NCI-H146 treated with DMSO at 0.1 percent for 48 hours (cell line): ENCODE data around the gene CHRNE.

Source experiments
- DNase-seq: peaks from one replicate; lab custom pipeline; 2025; ENCODE audit not compliant: unreplicated experiment; lab: John Stamatoyannopoulos, UW

Gene CHRNE

DNA sequence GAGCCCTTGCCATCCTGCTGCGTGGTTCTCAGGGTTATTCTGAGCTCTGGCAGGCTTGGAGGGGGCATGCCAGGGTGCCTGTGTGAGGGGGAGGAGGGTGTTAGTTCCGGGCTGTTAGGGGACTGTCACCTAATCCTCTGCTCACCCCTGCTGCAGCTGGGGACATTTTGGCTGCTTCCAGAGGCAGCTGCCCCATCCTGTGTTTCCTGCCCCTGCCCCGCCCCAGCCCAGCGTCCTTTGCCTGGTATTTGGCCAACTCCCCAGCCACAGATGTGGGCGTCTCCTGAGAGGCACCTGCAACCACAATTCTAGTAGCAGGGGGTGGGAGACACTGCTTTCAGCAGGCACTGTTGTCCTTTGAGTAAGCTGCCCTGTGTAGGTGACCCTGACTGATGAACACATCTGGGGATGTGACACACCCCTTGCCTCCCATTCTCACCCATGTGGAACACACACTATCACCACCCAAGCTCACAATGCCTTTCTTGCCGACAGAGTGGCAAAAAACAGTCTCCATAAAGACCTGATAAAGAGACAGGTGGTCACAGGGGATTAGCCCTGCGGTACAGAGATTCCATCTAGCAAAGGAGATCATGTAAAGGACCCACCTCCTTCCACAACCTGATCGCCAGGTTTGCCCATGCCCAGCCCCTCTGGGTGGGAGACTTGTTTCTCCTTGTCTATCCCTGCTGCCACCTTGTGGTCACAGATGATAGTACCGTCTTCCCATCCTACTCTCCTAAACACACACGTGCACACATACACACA, at the start of gene CHRNE:
Gene CHRNE (minus strand): TSS at position 48 of the 768 bp plus-strand sequence. CDS start 35 bp downstream, at position 13.
- peak; percentile 43 for DNase-seq

DNA sequence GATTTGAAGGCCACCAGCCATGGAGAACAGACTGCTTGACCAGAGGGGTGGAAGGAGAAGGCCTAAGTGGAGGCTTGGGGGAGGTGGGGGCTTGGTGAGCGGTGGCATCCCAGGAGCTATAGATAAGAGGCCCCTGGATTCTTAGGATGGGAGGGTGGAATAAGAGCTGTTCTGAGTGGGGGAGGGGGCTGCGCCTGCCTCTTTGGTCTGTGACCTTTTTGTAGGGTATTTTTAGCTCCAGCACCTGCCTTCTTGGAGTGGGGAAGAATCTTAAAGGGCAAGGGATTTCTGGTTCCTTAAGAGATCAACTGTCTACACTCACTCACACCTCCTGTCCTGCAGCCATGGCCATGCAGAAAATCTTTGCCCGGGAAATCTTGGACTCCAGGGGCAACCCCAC, 48.6 kb upstream of the CHRNE start:
- no peak for DNase-seq

DNA sequence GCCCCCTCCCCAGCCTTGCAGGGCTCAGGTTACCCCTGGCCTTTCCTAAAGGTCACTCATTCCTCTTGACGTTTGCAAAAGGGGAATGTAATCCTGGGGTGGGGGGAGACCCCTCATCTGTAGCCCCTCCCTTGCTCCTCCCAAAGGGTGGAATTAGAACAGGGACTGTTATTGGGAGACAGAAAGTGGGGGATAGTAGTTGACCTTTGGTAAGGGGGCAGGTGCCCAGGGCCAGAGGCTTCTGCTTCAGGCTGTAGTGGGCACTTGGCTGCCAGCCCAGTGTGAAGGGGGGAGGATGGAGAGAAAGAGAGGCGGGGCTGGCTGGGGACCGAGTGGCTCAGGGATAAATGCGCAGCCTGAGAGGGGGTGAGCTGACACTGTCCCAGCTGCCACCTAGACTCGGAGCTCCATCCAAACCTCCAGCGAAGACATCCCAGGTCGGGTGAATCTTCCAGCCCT, 47.9 kb upstream of the CHRNE start, which contains the start of gene ENO3:
Gene ENO3 (plus strand): TSS at position 374 of the 459 bp plus-strand sequence. CDS start 711 bp downstream, outside the sequence.
- no peak for DNase-seq

DNA sequence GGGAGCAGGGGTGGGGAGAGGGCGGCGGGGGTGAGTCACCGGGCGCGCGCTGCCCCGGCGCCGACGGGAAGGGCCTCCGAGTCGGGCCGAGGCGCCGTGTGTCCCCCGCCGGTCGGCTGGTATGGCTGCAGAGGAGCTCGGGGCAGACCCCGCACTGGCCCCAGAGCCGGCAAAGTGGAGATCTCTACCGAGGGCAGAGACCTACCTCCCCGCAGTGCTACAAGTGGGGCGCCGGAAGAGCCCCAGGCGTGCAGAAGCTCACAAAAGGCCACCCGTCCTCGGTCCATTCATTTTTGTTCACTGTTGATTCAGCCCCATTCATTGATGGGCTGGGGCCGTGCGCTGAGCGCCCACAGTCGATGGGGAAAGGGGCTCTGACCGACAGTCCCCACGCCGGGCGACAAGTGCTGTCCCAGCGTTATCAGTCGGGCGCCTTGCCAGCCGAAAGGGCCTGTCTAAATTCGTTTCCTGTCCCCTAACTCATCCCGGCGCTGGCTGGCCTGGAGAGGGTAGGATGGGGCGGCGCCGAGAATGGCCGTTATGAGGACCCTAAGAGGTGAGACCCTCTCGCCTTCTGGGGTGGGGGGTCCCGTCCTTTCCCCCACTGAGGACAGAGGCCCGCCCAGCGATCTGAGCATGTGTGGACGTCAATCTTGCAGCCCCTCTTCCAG, 47.3 kb upstream of the CHRNE start:
- DNase-seq: peak; percentile 55

DNA sequence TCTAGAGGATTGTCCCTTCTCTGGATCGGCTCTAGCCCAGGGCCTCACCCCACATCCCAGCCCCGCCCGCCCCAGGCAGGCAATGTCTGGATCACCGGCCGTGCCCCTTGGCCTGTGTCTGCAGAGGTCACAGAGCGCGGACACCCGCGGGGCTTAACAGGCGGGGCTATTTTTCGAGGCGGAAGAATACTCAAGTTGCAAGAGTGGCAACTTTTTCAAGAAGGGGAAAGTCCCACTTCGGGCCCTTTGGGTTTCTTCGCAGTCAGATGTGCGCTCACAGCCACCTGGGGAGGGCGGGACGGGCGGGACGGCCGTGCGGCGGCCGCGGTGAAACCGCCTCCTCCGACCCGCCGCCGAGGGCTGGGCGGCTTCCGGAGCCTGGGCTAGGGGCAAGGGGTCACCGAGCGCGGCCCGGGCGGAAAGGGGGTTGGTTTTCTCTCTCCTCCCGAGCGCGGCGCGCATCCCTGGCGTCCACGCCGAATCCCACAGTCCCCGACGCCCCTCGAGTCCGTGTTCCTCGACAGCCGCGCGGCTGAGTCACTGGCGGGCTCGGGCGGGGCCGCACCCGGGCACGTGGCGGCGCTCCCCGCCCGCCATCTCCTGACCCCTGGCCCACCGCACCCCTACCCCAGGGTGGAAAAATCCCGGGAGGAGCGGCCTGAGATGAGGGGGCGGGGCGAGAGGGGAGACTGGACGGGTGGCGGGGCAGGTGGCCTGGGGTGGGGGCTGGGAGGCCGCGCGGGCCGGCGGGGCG, 46.6 kb upstream of the CHRNE start:
- peak; percentile 55 for DNase-seq

DNA sequence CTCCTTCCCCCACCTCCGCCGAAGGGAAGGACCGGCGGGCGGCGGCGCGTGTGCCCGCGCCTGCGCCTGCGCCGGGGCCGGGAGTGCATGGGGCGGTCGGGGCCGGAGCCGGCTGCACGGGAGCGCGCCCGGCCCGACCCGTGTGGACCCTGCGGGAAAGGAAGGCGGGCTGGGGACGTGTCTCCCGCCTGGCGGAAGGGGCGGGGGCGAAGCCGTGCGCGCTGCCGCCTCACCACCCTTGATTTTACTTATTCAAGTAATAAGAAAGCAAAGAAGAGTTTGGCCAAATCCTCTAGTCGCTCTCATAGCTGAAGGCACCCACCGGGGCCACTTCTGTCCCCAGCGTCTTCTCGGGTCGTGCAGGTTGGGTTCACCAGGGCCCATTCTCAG, 46.0 kb upstream of the CHRNE start:
- peak; percentile 70 for DNase-seq

DNA sequence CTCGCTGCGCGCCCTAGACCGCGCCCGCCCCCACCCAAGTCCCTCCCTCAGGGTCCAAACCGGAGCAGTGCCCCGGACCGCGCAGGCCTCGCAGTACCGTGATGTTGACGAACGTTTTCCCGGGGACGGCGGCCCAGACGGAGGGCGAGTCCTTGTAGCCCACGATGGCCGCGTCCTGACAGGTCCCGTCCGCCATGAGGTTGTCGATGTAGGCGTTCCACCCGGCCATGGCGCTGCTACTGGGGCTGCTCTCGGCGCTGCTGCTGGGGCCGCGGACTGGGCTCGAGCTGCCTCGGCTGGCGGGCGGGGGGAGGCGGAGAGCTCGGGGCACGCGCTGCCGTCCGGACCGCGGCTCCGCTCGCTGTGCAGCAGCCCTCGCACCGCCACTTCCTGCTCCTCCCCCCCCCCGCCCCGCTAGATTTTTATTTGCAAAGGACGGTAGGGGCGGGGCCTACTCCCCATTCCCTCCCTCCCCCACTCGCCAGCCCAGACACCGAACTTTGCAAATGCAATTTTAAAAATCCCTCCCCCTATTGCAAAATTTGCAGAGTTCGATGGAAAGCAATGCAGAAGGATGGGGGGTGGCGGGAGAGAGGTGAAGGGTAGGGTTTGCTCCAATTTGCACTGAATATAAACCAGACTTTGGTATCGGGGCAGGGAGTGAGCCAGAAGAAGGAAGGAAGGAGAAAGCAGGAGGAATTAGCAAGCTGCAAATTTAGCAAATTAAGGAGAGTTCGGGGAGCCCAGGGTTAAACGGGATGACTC, 45.5 kb upstream of the CHRNE start, which contains the start of gene PFN1:
Gene PFN1 (minus strand): TSS at position 365 of the 765 bp plus-strand sequence. CDS start 136 bp downstream, at position 229.
- peak; percentile 77 for DNase-seq

DNA sequence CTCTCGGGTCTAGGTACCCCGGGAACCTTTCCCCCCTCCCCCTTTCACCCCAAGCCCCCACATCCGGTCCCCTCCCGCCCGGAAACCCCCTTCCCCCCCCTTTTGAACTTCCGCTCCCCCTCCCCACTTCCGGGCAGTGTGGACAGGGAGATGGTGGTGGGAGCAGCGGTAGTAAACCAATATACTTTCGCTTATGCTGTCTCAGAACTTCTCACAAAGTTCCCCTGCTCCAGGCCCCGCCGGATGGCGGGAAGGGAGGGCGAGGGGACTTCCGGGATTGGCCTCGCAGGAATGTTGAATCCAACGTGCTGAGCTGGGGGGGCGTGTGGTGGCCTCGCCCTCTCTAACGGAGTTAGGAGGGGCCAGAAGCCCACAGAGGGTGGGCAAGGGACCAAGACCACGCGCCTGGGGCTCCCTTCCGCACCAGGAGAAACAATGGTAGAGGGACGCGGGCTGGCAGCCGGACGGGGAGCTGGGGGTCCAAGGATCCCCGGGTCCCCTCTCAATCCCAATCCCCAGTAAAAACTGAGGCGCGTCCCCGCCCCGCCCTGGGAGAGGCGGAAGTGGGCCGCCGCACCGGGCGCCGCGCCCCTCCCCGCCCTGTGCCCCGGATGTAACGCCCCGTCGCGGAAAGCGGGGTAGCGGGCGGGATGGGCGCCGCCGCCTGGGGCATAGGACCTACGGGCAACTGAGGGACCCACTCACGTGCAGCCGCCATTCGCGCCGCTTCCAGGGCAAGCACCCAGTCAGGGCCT, 44.7 kb upstream of the CHRNE start:
- no peak for DNase-seq

DNA sequence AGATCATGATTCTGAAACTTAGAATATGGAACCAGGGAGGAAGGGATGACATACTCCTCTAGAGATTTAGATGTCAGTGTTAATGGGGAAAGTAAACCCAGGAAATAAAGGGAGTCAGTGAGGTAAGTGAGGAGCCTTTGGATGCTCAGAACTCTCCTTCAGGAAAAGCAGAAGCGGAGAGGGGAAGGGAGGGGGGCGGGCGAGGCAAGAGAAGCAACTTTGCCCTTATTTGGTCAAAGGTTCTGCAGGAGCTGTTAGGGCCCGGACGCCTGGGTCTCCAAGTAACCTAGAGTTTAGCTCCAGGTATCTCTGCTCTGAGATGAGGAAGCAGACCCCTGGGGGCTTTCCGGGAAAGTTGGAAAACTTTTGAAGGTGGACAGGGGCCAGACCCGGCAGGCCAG, 44.1 kb upstream of the CHRNE start:
- no peak for DNase-seq

DNA sequence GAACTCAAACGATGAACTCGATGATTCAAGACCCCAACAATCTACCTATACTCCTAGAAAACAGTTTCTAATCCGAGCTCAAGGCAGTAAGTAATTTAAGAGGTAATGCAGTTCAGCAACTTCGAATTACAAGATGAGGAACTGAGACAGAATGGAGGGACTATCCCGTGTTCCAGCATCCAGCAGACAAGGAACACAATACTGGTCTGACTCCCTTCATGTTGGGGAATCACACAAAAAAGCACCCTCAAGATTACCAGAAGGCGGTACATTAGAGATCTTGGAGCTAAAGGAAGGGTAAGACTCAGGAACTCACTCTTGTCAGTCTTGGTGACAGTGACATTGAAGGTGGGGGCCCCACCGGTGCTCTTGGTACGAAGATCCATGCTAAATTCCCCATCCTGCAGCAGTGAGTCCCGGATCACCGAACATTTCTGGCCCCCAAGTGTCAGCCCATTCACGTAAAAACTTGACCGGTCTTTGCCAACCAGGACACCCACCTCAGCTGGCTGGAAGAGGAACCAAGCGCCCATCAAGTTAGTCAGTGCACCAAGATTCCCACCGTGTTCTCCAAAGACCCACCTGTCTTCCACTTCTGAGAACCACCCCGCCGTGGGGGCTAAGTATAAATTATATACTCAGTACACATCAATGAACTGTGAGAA, 43.5 kb upstream of the CHRNE start:
- no peak for DNase-seq

DNA sequence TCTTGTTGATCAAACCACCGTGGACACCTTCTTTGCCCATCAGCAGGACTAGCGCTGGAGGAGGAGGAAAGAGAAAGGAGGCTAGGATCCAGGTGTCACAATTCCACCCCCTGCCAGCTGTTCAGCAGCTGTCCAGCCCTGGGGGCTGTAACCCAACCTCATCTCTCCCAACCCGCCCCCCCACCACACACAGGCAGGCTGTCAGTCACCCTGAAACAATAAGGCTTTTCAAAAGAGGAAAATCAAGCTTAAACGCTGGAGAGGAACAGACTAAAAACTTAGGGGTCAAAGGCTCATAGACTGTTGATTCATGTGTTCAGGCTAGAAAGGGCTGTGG, 43.0 kb upstream of the CHRNE start:
- no peak for DNase-seq

DNA sequence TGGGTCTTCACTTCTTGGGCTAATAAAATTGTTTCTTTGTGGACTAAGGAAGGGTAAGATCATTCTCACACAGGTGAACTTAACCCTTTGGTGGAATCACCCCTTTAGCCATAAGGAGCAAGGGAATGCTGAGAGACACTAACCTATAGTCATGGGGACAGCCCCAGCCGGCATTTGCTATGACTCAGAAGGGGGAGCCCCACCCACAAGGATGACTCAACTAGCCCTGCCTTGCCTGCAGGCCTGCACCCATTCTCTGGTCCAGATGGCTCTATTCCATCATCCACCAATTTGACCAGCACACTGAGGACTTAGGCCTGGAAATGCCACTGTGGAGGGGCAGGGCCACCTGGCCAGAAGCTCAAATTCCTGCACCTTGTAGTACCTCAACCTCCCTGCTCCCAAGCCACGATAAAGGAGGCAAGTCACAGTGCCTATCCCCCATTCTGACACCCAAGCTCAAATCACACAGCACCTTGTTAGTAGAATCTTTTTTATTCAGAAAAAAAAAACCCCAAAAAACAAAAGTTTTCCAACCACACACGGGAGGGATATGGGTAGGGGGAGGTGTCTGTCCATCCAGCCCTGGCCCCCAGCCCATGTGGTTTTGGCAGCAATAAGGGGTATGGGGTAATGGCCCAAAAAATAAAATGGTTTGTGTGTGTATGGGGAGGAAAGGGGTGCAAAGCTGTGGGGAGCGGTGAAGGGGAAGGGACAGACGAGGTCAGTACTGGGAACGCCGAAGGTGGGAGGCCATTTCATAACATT, 42.5 kb upstream of the CHRNE start:
- no peak for DNase-seq

DNA sequence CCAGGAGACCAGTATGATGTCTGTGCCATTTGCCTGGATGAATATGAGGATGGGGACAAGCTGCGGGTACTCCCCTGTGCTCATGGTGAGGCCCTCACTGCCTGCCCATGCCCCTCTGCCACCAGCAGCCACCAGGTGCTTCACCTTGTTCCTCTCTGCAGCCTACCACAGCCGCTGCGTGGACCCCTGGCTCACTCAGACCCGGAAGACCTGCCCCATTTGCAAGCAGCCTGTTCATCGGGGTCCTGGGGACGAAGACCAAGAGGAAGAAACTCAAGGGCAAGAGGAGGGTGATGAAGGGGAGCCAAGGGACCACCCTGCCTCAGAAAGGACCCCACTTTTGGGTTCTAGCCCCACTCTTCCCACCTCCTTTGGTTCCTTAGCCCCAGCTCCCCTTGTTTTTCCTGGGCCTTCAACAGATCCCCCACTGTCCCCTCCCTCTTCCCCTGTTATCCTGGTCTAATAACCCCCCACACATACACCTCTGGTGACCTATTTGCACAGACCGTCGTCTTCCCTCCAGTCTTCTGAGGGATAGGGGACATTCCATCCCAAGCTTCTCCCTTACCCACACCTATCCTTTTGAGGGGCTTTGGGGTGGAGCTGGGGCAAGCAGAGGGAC, 41.8 kb upstream of the CHRNE start:
- no peak for DNase-seq

DNA sequence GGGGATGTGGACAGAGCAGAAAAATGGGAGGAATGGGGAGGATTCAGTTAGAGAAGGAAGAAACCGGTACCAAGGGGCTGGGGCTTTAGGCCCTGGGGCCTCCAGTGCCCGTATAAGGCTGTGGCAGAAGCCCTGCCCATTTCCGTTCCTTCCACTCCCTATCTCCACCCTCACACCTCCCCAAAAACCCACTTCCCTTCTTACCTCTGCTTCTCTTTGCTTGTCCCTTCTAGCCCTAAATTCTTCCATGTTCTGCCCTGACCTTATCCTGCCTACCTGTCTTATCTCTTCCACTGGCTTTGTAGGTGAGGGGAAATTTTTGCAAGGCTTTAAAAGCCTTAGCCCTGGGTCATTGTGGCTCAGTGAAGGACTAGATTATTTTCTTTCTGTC, 41.3 kb upstream of the CHRNE start:
- no peak for DNase-seq

DNA sequence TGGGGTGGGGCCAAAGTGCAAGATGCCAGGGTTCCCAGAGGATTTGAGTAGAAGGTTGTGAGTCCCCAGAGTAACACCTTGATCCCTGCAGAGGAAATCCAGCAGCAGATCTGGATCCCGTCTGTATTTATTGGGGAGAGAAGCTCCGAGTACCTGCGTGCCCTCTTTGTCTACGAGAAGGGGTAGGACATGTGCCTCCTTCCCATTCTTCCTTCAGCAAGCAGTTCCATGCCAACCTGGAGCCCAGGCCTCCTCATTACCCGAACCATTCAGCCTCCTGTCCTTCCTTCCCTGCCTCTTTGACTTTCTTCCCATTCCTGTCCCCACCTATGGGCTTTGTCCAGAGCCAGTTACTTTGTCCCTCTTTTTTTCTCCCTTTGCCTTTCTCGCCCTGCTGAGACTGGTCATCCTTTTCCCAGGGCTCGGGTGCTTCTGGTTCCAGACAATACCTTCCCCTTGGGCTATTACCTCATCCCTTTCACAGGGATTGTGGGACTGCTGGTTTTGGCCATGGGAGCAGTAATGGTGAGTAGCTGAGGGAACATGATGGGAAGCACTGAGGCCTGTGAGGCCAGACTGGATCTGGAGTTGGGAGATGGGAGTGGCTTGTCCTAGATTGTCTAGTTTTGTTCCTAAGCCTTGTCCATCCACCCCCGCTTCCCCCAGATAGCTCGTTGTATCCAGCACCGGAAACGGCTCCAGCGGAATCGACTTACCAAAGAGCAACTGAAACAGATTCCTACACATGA, 40.0 kb upstream of the CHRNE start:
- no peak for DNase-seq

DNA sequence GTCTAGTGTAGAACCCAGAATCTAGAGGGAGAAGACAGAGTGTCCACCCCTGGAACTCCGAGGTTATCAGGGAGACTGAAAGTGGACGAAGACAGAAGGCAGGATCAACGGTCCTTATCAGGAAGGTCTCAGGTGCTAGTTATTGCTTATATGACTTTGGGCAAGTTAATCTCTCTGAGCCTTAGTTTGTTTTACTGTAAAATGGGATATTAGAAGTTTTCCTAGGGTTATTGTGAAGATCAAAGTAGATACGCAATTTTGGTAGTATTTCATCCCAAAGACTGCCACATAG, 38.4 kb upstream of the CHRNE start:
- DNase-seq: no peak

DNA sequence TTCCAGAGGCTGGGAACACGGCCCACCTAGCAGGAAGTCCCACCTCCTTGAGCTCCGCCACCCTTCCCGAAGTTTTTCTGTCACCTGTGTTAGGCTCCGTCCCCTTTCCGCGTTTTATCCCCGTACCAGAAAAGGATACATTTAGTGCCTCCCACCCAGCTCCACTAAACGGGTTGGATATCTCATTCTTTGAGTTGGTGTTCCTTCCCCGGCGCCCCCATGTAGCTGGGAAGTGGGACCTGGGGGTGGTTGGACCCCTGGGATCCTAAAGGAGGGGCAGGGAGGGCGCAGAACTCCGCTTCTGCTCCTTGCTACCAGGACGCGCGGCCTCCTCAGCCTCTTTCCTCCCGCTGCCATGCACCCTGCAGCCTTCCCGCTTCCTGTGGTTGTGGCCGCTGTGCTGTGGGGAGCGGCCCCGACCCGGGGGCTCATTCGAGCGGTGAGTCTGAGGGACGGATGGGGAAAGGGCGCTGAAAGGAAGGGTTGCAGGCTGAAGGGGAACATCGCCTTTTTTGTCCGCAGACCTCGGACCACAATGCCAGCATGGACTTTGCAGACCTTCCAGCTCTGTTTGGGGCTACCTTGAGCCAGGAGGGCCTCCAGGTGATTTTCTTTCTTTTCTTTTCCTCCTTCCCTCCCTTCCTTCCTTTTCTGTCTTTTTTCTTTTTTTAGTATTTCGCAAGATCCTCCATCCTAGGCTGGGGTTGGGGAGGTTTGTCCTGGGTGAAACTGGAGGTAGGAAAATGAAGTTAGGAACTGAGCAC, 37.8 kb upstream of the CHRNE start:
- no peak for DNase-seq
